Liver (tissue), 9 donors: ENCODE measurements around the gene LIPC. TPM values are rescaled to one million over a fixed set of nuclear protein-coding genes. Genes with fewer than 3 reads are reported as not detected.

Experiments used
- DNase-seq: peaks from one replicate; pipeline ENCODE4 v3.0.0-alpha.2; 2017; ENCODE audit warnings: low spot score
- H3K27ac ChIP-seq, 2 donors: one replicate each; pipeline ENCODE4 v1.7.0; 2013; ENCODE audit warnings: inconsistent platforms in 2 of 2, low read length in 2 of 2, control low read depth in 1 of 2, low read depth in 1 of 2, mild to moderate bottlenecking in 1 of 2
- H3K27me3 ChIP-seq, 4 donors: one replicate each; pipeline versions ENCODE4 v1.6.1 to v1.7.0; 2013; ENCODE audit warnings: low read length in 3 of 4, inconsistent platforms in 1 of 4, mild to moderate bottlenecking in 1 of 4, moderate library complexity in 1 of 4; ENCODE audit not compliant: control insufficient read depth in 4 of 4, insufficient read depth in 4 of 4
- H3K36me3 ChIP-seq, 4 donors: one replicate each; pipeline versions ENCODE4 v1.6.1 to v1.7.0; 2013; ENCODE audit warnings: low read length in 3 of 4, mild to moderate bottlenecking in 3 of 4, low read depth in 1 of 4, moderate library complexity in 1 of 4; ENCODE audit not compliant: control insufficient read depth in 4 of 4, insufficient read depth in 3 of 4
- H3K4me1 ChIP-seq, 4 donors: one replicate each; pipeline versions ENCODE4 v1.6.1 to v1.7.0; 2013; ENCODE audit warnings: low read length in 3 of 4, mild to moderate bottlenecking in 3 of 4, moderate library complexity in 1 of 4; ENCODE audit not compliant: control insufficient read depth in 4 of 4, insufficient read depth in 4 of 4
- H3K4me3 ChIP-seq, 3 donors: one replicate each; pipeline versions ENCODE4 v1.6.1 to v1.7.0; 2013; ENCODE audit warnings: low read length in 3 of 3, control low read depth in 1 of 3, low read depth in 1 of 3, mild to moderate bottlenecking in 1 of 3
- H3K9ac ChIP-seq, 2 donors: one replicate each; pipeline ENCODE4 v1.7.0; 2013; ENCODE audit warnings: low read length in 2 of 2, mild to moderate bottlenecking in 2 of 2, moderate library complexity in 2 of 2, control low read depth in 1 of 2, low read depth in 1 of 2
- H3K9me3 ChIP-seq, 4 donors: one replicate each; pipeline versions ENCODE4 v1.6.1 to v1.7.0; 2013; ENCODE audit warnings: low read length in 3 of 4; ENCODE audit not compliant: control insufficient read depth in 4 of 4
- FOXA1 ChIP-seq: IDR thresholded peaks from 2 replicates; pipeline ENCODE4 v1.6.1; 2016; ENCODE audit warnings: antibody characterized with exemption
- FOXA2 ChIP-seq: IDR thresholded peaks from 2 replicates; pipeline ENCODE4 v1.6.1; 2016; ENCODE audit warnings: antibody characterized with exemption
- GABPA ChIP-seq, 2 donors: IDR thresholded peaks in 1 of 2; conservative IDR thresholded peaks in 1 of 2; 2 replicates each; pipeline ENCODE4 v1.6.1; 2016; ENCODE audit warnings: antibody characterized with exemption in 2 of 2, mild to moderate bottlenecking in 1 of 2, moderate library complexity in 1 of 2
- HNF4A ChIP-seq, 2 donors: conservative IDR thresholded peaks; 2 replicates each; pipeline ENCODE4 v1.6.1; 2016; ENCODE audit warnings: antibody characterized with exemption in 2 of 2, mild to moderate bottlenecking in 2 of 2
- NR2F2 ChIP-seq: IDR thresholded peaks from 2 replicates; pipeline ENCODE4 v1.6.1; 2016; ENCODE audit warnings: antibody characterized with exemption
- RAD21 ChIP-seq, 2 donors: IDR thresholded peaks; 2 replicates each; pipeline ENCODE4 v1.6.1; 2016; ENCODE audit warnings: antibody characterized with exemption in 2 of 2, mild to moderate bottlenecking in 2 of 2
- RXRA ChIP-seq, 2 donors: IDR thresholded peaks; 2 replicates each; pipeline ENCODE4 v1.6.1; 2017 to 2018; ENCODE audit warnings: antibody characterized with exemption in 2 of 2, mild to moderate bottlenecking in 1 of 2
- TAF1 ChIP-seq: conservative IDR thresholded peaks from 2 replicates; pipeline ENCODE4 v1.6.1; 2016; ENCODE audit warnings: antibody characterized with exemption, mild to moderate bottlenecking
- YY1 ChIP-seq: IDR thresholded peaks from 2 replicates; pipeline ENCODE4 v1.6.1; 2016; ENCODE audit warnings: antibody characterized with exemption, mild to moderate bottlenecking
- WGBS: extraction: QIAGEN DNeasy Blood & Tissue Kit; methylation state at CpG from one replicate; pipeline ENCODE4 v1.1.7; 2013; 5-methylcytosine and 5-hydroxymethylcytosine counted together
- polyA plus RNA-seq, 2 donors: library from polyadenylated mRNA; stranded (reverse) in 1 of 2; unstranded in 1 of 2; fragments of 200-250 nt in 1 of 2; fragments of >200 nt in 1 of 2; fragmentation: Nextera tagmentation in 1 of 2; extraction: Ambion mirVana in 1 of 2; gene quantifications; one replicate each; pipeline versions ENCODE4 v1.2.1 to v1.2.3, GENCODE V29; 2013 to 2015
- total RNA-seq, 2 donors: library from RNA; depleted of rRNA; stranded (reverse); fragments of >200 nt; gene quantifications; one replicate each; pipeline ENCODE4 v1.2.3, GENCODE V29; 2014
- TF ChIP-seq, protein P1 (sequence below): IDR thresholded peaks from 2 replicates; pipeline ENCODE4 v1.6.1; 2016; ENCODE audit warnings: antibody characterized with exemption
- TF ChIP-seq, protein P2 (sequence below): IDR thresholded peaks from 2 replicates; pipeline ENCODE4 v1.6.1; 2016; ENCODE audit warnings: antibody characterized with exemption, mild to moderate bottlenecking
- TF ChIP-seq, protein P3 (sequence below): fragments of 150-350 bp; IDR thresholded peaks from 2 replicates; pipeline ENCODE4 v1.5.1; 2017; ENCODE audit warnings: improper control_type of control experiment, low read depth, low read length; ENCODE audit not compliant: missing input control
- donor health status: healthy.
- donor health status: healthy.
- donor health status: healthy.
- donor health status: healthy.
- donor health status: healthy.

Gene LIPC
- total and polyA plus RNA-seq, 4 donors = 60.1 to 268 (median 131) TPM

DNA sequence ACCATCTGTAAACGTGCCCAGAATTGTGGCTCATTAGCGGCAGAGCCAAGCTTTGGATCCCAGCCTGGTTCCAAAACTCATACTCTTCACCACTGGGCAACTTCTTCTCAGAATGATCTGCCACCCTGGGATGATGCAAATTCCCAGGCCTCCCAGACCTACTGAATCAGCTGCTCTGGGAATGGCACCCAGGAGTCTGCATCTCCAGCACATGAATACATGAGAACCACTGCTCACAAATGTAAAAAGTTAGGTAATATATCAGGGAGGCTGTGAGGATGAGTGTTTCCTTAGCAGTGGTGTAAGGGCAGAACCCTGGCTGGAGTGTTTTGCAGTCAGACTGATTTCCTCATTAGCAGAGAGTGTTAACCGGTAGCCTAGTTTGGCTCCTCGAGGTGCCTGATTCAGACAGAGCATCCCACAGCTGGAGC is 94.2 kb downstream of the LIPC start:
- no peaks in the 10 kb centered on the region for H3K36me3 ChIP-seq
- no peaks in the 10 kb centered on the region for H3K9me3 ChIP-seq
- DNase-seq = no peak
- no peak overlapping the region for H3K9ac ChIP-seq
- TF ChIP-seq YY1 (peak; percentile 25), HNF4A (conservative IDR thresholded peaks at IDR 0.05) (peak in 1 of 2 donors; percentile 32), NR2F2 (no peak)
- peaks cover 17 to 53% (median 46%) of the 10 kb centered on the region in 4 donors for H3K4me1 ChIP-seq
- H3K4me3 ChIP-seq = no peak overlapping the region
- peak overlapping the region; percentile 11 to 42 for H3K27ac ChIP-seq
- H3K27me3 ChIP-seq = no peaks in the 10 kb centered on the region
- WGBS = 65% methylated on average over 4 of the region's 4 CpGs

DNA sequence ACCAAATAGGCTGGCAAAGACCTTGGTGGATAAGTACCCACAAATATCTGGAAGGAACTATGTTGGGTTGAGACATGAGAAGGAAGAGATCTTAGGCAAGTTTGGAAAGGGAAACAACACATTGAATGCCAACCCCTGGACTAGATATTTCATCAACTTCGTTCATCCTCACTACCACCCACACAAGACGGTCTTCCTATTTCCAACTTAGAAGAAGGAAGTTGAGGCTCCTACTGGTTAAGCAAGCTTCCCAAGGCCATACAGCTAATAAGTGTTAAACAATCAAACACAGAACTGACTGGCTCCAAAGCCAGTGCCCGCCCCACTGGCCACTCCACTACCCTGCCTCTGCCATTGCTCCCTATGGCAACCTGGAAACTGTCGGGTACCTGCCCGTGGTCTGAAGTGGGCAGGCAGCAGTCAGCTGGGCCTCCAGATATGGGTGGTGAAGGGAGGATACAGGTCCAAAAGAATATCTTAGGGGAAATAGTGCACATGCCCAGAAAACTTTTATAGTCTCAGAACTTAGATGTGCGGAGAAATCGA is 94.9 kb downstream of the LIPC start:
- H3K36me3 ChIP-seq = no peaks in the 10 kb centered on the region

DNA sequence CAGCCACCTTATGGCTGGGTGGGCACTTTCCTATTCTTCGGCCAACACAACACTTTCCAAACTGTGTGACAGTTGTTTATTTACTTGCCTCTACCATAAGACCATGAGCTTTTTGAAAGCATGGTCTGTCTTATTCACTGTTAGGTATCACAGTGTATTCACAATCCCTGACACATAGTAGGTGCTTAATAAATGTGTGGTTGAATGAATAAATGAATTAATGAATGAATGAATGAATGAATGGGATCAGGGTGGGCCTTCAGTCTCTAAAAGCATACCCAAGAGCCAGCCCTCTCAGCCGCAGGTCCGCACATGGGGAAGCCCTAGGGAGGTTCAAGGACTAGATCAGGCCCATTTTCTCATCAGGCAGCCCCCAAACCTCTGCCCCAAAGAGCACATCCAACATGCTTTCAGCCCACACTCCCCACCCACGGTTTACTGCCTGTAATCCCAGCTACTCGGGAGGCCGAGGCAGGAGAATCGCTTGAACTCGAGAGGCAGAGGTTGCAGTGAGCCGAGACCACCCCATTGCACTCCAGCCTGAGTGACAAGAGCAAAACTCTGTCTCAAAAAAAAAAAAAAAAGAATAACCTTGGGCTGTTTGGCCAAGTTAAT is 95.9 kb downstream of the LIPC start:
- Histone ChIP-seq H3K4me3 (no peak overlapping the region), H3K27ac (peak overlapping the region; percentile 43 to 62), H3K9ac (no peak overlapping the region), H3K4me1 (peaks cover 17 to 53% (median 45%) of the 10 kb centered on the region in 4 donors), H3K27me3 (no peaks in the 10 kb centered on the region), H3K36me3 (no peaks in the 10 kb centered on the region), H3K9me3 (no peaks in the 10 kb centered on the region)
- DNase-seq = no peak
- WGBS = 39% methylated on average over 9 of the region's 9 CpGs
- TF ChIP-seq RAD21 (IDR thresholded peaks at IDR 0.05) = no peak
- no peak for TF ChIP-seq TAF1
- TF ChIP-seq GABPA (IDR thresholded peaks at IDR 0.05 in 1 of 2, conservative IDR thresholded peaks at IDR 0.05 in 1 of 2) = no peak
- TF ChIP-seq, protein P1, sequence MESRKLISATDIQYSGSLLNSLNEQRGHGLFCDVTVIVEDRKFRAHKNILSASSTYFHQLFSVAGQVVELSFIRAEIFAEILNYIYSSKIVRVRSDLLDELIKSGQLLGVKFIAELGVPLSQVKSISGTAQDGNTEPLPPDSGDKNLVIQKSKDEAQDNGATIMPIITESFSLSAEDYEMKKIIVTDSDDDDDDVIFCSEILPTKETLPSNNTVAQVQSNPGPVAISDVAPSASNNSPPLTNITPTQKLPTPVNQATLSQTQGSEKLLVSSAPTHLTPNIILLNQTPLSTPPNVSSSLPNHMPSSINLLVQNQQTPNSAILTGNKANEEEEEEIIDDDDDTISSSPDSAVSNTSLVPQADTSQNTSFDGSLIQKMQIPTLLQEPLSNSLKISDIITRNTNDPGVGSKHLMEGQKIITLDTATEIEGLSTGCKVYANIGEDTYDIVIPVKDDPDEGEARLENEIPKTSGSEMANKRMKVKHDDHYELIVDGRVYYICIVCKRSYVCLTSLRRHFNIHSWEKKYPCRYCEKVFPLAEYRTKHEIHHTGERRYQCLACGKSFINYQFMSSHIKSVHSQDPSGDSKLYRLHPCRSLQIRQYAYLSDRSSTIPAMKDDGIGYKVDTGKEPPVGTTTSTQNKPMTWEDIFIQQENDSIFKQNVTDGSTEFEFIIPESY = no peak
- TF ChIP-seq, protein P2, sequence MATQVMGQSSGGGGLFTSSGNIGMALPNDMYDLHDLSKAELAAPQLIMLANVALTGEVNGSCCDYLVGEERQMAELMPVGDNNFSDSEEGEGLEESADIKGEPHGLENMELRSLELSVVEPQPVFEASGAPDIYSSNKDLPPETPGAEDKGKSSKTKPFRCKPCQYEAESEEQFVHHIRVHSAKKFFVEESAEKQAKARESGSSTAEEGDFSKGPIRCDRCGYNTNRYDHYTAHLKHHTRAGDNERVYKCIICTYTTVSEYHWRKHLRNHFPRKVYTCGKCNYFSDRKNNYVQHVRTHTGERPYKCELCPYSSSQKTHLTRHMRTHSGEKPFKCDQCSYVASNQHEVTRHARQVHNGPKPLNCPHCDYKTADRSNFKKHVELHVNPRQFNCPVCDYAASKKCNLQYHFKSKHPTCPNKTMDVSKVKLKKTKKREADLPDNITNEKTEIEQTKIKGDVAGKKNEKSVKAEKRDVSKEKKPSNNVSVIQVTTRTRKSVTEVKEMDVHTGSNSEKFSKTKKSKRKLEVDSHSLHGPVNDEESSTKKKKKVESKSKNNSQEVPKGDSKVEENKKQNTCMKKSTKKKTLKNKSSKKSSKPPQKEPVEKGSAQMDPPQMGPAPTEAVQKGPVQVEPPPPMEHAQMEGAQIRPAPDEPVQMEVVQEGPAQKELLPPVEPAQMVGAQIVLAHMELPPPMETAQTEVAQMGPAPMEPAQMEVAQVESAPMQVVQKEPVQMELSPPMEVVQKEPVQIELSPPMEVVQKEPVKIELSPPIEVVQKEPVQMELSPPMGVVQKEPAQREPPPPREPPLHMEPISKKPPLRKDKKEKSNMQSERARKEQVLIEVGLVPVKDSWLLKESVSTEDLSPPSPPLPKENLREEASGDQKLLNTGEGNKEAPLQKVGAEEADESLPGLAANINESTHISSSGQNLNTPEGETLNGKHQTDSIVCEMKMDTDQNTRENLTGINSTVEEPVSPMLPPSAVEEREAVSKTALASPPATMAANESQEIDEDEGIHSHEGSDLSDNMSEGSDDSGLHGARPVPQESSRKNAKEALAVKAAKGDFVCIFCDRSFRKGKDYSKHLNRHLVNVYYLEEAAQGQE = no peak
- TF ChIP-seq RXRA (IDR thresholded peaks at IDR 0.05) = no peak
- no peak for TF ChIP-seq FOXA2
- TF ChIP-seq NR2F2 = no peak

More for the DNA sequence above, 94.9 kb downstream of the LIPC start:
- Histone ChIP-seq H3K27me3 (no peaks in the 10 kb centered on the region), H3K4me1 (peaks cover 17 to 53% (median 46%) of the 10 kb centered on the region in 4 donors), H3K4me3 (no peak overlapping the region), H3K9me3 (no peaks in the 10 kb centered on the region), H3K27ac (peak overlapping the region; percentile 34 to 43), H3K9ac (no peak overlapping the region)
- no peak for DNase-seq
- TF ChIP-seq FOXA1 (no peak), HNF4A (conservative IDR thresholded peaks at IDR 0.05) (no peak), RXRA (IDR thresholded peaks at IDR 0.05) (no peak), NR2F2 (no peak)
- TF ChIP-seq, protein P3, sequence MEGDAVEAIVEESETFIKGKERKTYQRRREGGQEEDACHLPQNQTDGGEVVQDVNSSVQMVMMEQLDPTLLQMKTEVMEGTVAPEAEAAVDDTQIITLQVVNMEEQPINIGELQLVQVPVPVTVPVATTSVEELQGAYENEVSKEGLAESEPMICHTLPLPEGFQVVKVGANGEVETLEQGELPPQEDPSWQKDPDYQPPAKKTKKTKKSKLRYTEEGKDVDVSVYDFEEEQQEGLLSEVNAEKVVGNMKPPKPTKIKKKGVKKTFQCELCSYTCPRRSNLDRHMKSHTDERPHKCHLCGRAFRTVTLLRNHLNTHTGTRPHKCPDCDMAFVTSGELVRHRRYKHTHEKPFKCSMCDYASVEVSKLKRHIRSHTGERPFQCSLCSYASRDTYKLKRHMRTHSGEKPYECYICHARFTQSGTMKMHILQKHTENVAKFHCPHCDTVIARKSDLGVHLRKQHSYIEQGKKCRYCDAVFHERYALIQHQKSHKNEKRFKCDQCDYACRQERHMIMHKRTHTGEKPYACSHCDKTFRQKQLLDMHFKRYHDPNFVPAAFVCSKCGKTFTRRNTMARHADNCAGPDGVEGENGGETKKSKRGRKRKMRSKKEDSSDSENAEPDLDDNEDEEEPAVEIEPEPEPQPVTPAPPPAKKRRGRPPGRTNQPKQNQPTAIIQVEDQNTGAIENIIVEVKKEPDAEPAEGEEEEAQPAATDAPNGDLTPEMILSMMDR = no peak
- TF ChIP-seq, protein P1 = no peak
- 76% methylated on average over 7 of the region's 7 CpGs for WGBS
